Measurements from ENCODE around the gene LDAH.

LDAH gene

GRCh38 chr2:20673686-20674308, 149.1 kb downstream of the LDAH start (continued):
- TF ChIP-seq GLIS2 (tag by site-specific recombination; IDR thresholded peaks at IDR 0.05) = no peak
- no peak for TF ChIP-seq ZBTB26 (tag by site-specific recombination; optimal IDR thresholded peaks at IDR 0.05)
- no peak for TF ChIP-seq ZNF692 (tag by site-specific recombination; IDR thresholded peaks at IDR 0.05)

GRCh38 chr2:20672201-20672951, 150.5 kb downstream of the LDAH start:
- POLR2A ChIA-PET = no interaction called here
- no peaks in the 10 kb centered on the region for H3K9me3 ChIP-seq (ENCODE audit: control insufficient read depth, insufficient read depth, low read depth, low read length)
- no peaks in the 10 kb centered on the region for H3K4me1 ChIP-seq (ENCODE audit: control insufficient read depth, insufficient read depth, low read length)
- CTCF ChIA-PET = interaction anchor here (0.6 to 7.4 kb wide), 7 partner anchors 9 to 496 kb away, joined by 3 to 60 read pairs (median 4); no protein-coding TSS in a partner anchor
- H3K27ac ChIP-seq (ENCODE audit: extremely low read depth, low read depth, low read length) = no peak overlapping the region
- no peak overlapping the region for H3K4me3 ChIP-seq (ENCODE audit: low read depth, low read length)
- peaks cover 0 to 64% of the 10 kb centered on the region in 2 experiments; a peak in 1 of 3 replicates for H3K36me3 ChIP-seq (ENCODE audit: control insufficient read depth in 2 of 2, insufficient read depth in 1 of 2, low read length in 2 of 2)
- no peak for TF ChIP-seq ZNF280D (tag by site-specific recombination; IDR thresholded peaks at IDR 0.05)
- no peak for TF ChIP-seq PRDM6 (tag by site-specific recombination; IDR thresholded peaks at IDR 0.05)
- no peak for TF ChIP-seq EGR2 (tag by site-specific recombination; IDR thresholded peaks at IDR 0.05; ENCODE audit: low read depth)
- TF ChIP-seq ZBTB49 (tag by site-specific recombination; IDR thresholded peaks at IDR 0.05; ENCODE audit: low read depth) = no peak
- TF ChIP-seq ZNF488 (tag by site-specific recombination; IDR thresholded peaks at IDR 0.05) = no peak
- TF ChIP-seq ZNF660 (tag by site-specific recombination; IDR thresholded peaks at IDR 0.05) = no peak
- no peak for TF ChIP-seq MEIS1 (CRISPR knock-in tag; IDR thresholded peaks at IDR 0.05; ENCODE audit: borderline replicate concordance)
- no peak for TF ChIP-seq ZNF423 (tag by site-specific recombination; IDR thresholded peaks at IDR 0.05)
- no peak for TF ChIP-seq PATZ1 (tag by site-specific recombination; IDR thresholded peaks at IDR 0.05)
- TF ChIP-seq ZNF555 (tag by site-specific recombination; conservative IDR thresholded peaks at IDR 0.05) = no peak
